Raji (cell line): ENCODE data around the gene F2RL2.

Source experiments
- POLR2A ChIP-seq: IDR thresholded peaks from 2 replicates; pipeline ENCODE4 v1.6.1; 2011; ENCODE audit warnings: low read depth, low read length, control low read depth; ENCODE audit not compliant: insufficient read depth

Gene F2RL2

DNA sequence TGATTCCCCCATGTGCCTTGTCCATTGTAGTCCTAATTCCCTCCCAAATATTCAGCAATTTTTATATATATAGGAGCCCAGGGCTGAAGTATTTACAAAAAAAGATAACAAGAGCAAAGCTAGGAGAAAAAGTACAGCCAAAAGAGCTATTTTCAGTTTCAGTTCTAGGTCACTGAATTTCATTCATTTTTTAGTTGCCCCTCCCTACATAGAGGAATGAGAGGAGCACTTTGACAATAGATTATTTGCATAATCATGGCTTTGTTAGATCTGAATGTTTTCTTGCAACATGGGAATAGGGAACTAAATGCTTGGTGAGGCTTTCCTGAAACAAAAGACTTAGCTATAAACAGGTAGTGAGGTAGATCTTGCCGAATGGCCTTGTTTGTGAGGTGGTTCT lies 15.3 kb upstream of the F2RL2 start:
- TF ChIP-seq POLR2A: no peak

DNA sequence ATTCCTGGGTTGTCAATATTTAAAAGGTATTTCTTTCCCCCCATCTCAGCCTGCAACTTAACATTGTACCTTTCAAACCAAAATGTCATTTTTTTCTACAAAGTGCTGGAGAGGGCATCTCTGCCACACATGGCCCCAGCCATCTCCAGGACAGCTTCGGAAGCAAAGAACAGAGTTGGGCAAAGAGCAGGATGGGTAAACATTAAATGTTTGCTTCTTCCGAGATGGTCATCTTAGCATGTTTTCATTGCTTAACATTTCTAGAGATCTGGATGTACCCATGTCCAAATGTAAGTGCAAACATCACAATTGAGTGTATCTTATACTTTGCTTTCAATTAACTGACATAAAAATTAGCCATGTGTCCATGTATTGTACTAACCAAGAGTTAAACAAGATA lies 14.3 kb upstream of the F2RL2 start:
- TF ChIP-seq POLR2A: no peak

DNA sequence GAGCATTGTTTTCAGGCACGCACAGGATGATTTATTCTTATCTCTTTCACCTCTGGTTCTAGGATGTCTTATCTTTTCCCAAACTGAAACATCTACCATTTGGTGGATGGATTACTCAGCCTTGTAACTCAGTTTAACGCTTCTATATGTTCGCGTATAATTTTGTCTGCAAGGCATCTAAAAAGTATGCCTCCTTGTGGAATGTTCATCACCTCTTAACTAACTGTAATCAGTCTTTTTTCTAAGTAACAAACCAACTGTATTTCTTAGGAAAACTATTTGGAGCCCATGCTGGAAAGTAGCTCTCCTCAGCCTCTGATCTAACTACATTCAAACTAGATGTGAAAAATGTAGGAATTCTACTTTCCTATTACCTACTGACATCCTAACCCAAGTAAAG lies 11.5 kb upstream of the F2RL2 start:
- TF ChIP-seq POLR2A: no peak

DNA sequence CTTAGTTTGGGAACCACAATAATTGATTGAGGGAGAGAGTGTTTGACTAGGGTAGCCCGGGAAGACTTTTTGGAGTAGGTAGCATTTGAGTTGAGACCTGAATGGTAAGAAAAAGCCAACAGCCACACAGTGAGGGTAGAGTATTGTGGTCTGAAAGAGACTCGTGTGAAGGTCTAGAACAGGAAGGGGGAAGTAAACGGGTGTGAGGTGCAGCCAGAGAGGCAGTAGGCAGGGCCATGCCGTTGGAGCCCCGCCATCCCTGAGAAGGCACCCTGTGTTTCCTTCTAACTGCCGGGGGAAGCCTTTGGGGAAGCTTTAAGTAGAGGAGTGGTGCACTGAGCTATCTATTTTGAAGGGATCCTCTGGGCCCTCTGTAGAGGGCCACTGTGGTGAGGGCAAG lies 3.5 kb upstream of the F2RL2 start:
- TF ChIP-seq POLR2A: no peak

DNA sequence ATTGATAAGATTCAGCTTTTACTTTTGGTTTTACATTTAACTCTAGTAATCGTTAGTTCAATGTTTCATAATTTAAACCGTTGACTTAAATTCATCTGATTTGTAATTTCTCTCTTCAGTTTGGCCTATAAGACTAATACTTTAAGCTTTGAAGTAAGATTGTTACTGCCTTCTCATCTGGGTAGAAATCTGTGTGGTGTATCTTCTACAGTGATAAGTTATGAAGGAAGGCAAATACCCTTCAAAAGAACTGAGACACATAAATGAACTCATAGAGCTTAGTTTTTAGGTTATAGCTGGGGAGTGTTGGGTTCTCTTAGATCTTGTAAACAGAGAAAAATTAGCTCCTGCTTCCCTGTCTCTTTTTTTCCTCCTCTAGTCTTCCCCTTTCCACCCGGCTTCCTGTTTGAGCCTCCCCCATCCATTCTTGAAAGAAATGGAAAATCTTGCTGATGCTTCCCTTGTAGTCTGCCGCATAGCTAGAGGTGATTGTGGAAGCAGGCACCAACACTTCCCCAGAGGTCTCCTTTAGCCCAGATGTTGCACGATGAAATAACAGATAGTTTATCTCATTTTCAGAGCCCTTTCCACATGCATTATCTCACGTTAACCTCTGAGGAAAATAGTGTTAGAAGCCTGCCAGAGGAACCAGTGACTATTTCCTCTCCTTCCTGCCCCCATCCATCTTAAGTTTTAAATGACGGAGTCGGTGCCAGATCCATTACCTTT lies 2.0 kb upstream of the F2RL2 start:
- TF ChIP-seq POLR2A: no peak

DNA sequence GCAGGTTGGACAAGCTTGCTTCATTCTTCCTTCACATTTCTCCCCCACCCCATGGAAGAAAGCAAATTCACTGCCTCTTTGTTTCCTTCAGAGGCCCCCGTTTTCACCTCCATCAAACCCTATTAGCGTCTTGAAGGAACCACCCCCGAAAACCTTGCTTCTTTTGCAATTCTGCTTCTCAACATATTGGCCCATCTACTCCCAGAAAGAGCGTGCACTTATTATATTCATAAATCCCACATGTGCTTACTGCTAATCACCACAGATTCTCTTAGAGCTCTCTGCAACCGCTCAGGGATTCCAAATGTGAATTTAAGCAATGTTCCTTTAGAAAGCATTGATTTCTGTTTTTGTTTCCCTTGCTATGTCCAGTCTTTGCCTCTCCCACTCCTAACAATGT lies 1.1 kb downstream of the F2RL2 start:
- TF ChIP-seq POLR2A: no peak

DNA sequence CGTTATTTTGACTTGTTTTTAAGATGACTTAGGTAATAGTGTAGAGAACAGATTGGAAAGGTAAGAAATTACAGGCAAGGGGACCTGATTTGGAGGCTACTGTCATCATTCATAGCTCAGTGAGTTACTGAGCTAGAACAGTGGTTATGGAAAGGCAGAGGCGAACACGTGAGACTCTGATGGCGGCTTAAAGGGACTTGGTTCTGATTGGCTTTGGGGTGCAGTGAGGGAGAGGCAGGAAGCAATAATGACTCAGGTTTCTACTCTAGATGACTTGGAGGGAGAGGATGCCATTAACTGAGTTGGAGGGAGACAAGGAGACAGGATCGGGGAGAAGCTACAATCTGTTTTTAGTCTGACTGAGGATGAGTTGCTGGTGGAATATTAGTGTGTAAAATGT lies 3.0 kb downstream of the F2RL2 start:
- TF ChIP-seq POLR2A: no peak

DNA sequence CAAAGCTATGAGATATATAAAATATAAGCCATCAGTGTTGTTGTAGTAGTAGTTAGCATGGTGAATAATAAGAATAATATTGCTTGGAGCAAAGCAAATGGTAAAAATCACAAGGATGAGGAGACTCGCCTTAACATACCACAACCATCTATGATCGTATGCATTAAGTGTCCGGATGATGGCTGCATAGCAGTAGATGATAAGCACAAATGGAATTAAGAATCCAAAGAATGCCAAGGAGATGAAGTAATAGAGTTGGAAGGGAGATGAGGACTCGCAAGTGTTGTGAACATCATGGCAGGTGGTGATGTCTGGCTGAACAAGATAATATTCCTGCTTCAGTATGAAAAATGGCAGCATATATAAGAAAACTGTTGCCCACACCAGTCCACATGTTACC lies 5.5 kb downstream of the F2RL2 start:
- no peak for TF ChIP-seq POLR2A

DNA sequence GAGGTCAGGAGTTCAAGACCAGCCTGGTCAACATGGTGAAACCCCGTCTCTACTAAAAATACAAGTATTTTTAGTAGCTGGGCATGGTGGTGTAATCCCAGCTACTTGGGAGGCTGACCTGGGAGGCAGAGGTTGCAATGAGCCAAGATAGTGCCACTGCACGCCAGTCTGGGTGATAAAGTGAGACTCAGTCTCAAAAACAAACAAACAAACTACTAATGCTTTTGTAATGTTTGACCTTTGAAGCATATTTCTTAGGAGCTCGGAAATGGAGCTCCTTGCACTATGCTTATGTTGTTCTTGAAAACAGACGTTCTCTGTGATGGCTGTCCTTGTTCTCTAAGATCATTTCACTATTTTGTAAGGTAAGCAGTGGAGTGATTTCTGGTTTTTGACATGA lies 6.0 kb downstream of the F2RL2 start:
- no peak for TF ChIP-seq POLR2A

DNA sequence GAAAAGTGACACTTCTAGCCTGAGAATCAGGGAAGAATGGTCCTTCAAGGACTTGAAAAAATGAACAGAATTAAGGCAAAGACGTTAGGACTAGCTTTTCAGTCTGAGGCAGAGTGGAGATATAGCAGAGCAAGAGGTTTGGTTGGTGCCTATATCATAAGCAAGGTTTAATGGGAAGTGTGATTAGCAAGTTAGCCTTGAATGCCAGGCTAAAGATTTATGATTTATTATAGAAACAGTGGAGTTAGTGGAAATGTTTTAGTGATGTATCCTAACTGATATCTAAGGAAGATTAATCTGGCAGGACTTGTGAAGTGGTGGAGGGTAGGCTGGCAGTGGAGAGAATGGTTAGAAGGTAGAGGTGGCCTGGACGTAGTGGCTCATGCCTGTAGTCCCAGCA lies 7.0 kb downstream of the F2RL2 start:
- TF ChIP-seq POLR2A: no peak

DNA sequence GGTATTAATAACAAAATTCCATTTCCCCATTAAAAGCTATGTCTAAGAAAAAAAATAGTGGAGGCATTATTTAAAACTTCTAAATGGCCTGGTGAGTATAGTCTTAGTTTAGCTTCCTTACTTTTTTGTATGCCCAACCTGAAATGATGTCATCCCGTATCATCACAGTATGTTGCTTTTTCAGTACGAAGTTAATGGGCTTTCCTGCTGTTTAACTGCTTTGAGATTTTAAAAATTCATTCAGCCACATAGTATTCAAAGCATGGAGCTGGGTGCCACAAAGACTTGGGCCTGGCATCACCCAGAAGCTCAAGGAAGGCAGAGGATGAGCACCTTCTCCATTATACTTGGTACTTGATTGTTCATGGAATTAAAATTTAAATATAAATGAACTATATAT lies 7.4 kb downstream of the F2RL2 start:
- no peak for TF ChIP-seq POLR2A

DNA sequence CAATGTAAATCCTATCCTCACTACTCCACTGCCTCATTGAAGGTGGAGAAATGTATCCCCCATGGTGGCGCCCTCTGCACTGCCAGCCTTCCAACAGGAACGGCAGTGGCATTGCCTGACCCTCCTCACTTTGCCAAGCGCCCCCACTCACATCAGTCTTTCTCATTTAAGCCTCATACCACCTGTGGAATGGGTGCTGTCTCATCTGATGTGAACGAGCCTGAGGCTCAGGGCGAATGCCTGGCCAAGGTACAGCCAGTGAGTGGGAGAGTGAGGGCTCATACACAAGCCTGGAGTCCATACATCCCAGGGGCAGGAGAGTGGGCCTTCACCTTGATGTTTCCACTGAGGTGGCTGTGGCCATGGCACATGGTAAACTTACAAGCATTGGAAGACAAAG lies 10.3 kb downstream of the F2RL2 start:
- no peak for TF ChIP-seq POLR2A

DNA sequence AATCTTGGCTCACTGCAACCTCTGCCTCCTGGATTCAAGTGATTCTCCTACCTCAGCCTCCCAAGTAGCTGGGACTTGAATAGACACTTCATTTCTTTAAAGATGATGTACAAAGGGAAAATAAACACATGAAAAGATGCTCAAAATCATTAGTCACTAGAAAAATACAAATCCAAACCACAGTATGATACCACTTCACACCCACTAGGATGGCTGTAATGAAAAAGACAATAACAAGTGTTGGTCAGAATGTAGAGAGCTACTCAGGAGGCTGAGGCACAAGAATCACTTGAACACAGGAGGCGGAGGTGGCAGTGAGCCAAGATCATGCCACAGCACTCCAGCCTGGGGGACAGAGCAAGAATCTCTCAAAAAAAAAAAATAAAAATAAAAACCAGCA lies 13.0 kb downstream of the F2RL2 start:
- TF ChIP-seq POLR2A: no peak

DNA sequence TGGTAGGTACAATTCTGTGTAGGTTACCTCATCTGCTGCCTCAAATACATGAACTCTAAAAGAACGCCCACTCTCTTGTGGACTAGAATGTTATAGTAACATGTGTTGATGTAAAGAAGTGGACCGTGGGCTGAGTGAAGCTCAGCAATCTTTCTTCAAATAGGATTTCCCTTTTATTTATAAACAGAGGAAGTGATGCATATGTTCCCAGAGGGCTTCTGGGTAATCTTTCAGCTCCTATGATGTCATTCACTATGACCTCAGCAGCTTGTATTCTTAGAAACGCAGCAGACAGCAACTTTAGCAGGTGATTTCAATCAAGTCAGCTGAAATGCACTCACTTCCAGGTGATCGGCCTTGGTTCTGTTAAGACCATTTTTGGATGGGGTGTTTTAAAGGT lies 14.4 kb downstream of the F2RL2 start:
- TF ChIP-seq POLR2A: no peak

DNA sequence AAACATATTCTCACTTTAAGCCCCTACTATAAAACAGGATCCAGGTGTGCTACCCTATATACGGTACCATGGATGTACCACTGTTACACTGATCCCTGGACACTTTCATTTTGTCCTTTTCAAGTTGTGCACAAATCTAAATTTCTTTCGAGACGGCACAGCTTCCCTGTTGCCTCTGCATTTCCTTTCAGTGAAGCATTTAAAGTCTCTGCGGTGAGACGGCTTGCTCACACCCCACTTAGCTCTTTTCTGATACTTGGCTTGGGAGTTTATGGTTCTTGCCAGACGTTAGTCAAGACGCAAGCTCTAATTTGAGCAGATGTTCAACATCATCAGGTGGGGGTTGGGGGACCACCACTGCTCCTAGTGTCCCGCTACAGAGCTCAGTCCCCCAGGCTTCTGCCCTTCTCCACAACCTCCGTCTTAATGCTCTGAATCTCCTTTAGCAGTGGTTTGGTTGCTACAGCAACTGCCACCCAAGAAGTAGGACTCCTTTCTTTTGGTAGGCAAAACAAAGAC lies 15.8 kb downstream of the F2RL2 start:
- TF ChIP-seq POLR2A: no peak

DNA sequence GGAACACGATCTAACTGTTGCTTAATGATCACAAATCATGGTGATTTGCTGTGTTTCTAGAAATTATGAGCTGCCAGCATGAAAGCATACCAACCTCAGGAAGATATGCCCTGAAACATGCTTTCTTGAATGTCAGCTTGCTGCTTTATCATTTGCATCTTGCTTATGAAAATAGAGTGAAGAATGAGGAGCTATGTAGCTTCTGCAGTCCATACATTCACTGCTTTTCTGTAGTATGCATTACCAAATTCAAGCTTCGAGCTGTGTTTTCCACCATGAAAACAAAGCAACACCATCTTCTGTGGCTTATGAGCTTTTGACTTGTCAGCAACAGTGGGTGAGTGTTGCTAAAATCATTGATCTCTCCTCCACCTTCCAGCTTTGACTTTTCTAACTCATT lies 16.5 kb downstream of the F2RL2 start:
- no peak for TF ChIP-seq POLR2A

DNA sequence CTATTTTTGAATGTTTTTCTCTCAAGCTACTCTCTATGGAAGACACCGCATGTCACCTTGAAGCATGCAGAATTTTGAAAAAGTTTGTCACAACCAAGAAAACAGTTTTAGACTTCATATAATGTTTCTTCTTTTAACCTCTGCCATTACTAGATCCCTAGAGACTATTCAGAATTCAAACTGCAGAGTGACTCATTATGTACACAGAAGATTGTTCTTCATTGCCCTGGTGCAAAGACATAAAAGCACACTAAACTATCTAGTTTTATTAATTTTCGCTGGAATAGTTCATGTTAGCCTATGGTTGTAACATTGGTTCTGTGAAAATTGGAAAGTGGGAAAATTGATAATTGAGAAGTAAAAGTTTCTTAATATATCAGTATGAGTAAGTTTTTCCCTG lies 18.4 kb downstream of the F2RL2 start:
- TF ChIP-seq POLR2A: no peak

DNA sequence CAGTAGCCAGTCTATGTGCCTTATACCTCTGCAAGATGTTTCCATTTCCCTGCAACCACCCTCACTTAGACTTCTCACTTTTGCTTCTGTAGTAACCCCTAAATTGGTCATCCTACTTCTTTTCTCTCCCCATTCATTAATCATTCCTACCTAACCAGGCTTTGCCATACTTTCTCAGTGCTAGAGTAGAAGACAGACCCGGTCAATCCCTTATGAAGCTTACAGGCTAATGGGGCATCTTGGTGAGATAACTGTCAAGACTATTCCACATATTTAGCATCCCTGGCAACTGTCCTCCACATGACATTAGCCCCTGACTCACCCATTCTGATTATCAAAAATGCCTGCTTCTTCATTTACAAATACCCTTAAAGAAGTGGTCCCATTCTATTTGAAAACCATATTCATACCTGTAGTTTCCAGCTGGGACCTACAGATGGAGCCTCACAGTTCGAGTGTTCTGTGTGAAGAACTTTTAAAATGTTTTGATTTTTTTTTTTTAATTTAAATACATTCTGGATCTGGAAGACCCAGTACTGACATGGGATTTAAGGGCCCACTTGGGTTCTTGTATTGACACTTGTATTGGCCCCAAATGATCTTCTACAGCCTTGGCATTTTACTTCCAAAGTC lies 21.0 kb downstream of the F2RL2 start:
- no peak for TF ChIP-seq POLR2A

DNA sequence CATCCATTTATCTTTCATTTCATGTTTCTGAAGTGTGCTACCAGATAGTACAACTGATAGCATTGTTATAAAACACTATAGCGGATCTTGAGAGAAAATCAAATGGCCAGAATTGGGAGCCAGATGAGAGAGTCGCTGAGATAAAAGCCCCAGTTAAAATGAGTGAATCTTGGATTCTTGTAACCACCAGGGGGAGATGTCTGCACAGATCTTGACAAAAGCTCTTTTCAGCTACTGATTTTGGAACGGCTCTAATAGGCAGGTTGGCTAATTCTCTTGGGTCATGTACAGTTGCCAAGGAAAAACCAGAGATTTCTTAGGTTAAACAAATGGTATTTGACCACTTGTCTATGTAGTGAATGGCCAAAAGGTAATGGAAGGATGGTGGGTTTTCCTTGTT lies 21.7 kb downstream of the F2RL2 start:
- TF ChIP-seq POLR2A: no peak
